Pancreas (tissue), 10 donors: Measurements from ENCODE around the gene UQCRHL. TPM values are rescaled to one million over a fixed set of nuclear protein-coding genes. Genes with fewer than 3 reads are reported as not detected.

Experiments used
- ATAC-seq, 4 donors: fragments of 200-7000 bp; cut with Tn5 transposase; one replicate each; pipeline versions ENCODE4 v1.8.0 to v1.9.1; 2020; ENCODE audit warnings: mild to moderate bottlenecking in 4 of 4, moderate library complexity in 4 of 4
- DNase-seq, 6 donors: peaks; one replicate each; pipeline ENCODE4 v3.0.0-alpha.2; 2020
- FAIRE-seq: peaks from 2 replicates; lab custom pipeline; 2012; peaks lifted over from hg19 to GRCh38; lab: Jason Lieb, UNC
- H3K27ac ChIP-seq, 4 donors: fragments of 200-600 bp; sonication (generic); 1 replicate in 3 of 4; 2 replicates in 1 of 4; pipeline versions ENCODE4 v1.5.0 to v1.8.0; 2020
- H3K27me3 ChIP-seq, 4 donors: fragments of 200-600 bp; one replicate each; pipeline ENCODE4 v1.8.0; 2021
- H3K36me3 ChIP-seq, 3 donors: fragments of 200-600 bp; sonication (generic) in 1 of 3; one replicate each; pipeline versions ENCODE4 v1.5.0 to v1.8.0; 2020 to 2021
- H3K4me1 ChIP-seq, 3 donors: fragments of 200-600 bp; one replicate each; pipeline ENCODE4 v1.8.0; 2021
- H3K4me3 ChIP-seq, 4 donors: fragments of 200-600 bp; sonication (generic) in 2 of 4; one replicate each; pipeline versions ENCODE4 v1.5.0 to v1.8.0; 2020 to 2021
- H3K9me3 ChIP-seq, 4 donors: fragments of 200-600 bp; one replicate each; pipeline ENCODE4 v1.8.0; 2021
- CTCF ChIP-seq, 4 donors: fragments of 200-600 bp; sonication (generic) in 3 of 4; IDR thresholded peaks; one replicate each; pipeline versions ENCODE4 v1.5.0 to v1.8.0; 2021; ENCODE audit warnings: antibody characterized with exemption in 4 of 4
- WGBS, 2 donors: extraction: QIAGEN DNeasy Blood & Tissue Kit; methylation state at CpG; one replicate each; pipeline ENCODE4 v1.1.7; 2013; 5-methylcytosine and 5-hydroxymethylcytosine counted together
- intact Hi-C, 3 donors: fragments of 100-400 bp; cut with DNase I; formaldehyde crosslinking; loops; one replicate each; pipeline versions ENCODE4 v1.11.1 to v1.14.2; 2022
- polyA plus RNA-seq, 2 donors: library from polyadenylated mRNA; stranded (reverse); fragments of 200-250 nt; gene quantifications; one replicate each; pipeline ENCODE4 v1.2.3, GENCODE V29; 2013
- total RNA-seq, 6 donors: library from RNA; stranded (reverse); fragmentation: NEBNext Ultra II Directional in 4 of 6; extraction: Animal tissue kit (Norgen Biotek cat#: 25700) in 4 of 6; gene quantifications; one replicate each; pipeline versions ENCODE4 v1.2.1 to v1.2.4, GENCODE V29; 2021 to 2023
- donor health status: healthy with polysubstance abuse.
- donor health status: DM: no; HTN: no; CAD: no; lungs with moderate emphysema.
- donor health status: DM: no; HTN: no; CAD: no.
- donor health status: control.
- donor health status: control.
- donor health status: Bipolar disorder and iron deficiency.
- donor health status: DM: yes; HTN: yes; CAD: no.
- donor health status: DM: no; HTN: no; CAD: no.
- donor health status: DM: no; HTN: no; CAD: no.
- donor health status: DM: yes; HTN: yes; CAD: no.

UQCRHL gene
- total and polyA plus RNA-seq, 8 donors: 0.35 to 1.5 (median 0.67) TPM

GRCh38 chr1:15768388-15768787 lies 39.1 kb downstream of the UQCRHL start:
- TF ChIP-seq CTCF (IDR thresholded peaks at IDR 0.05): no peak
- intact Hi-C loops: no loop called here

GRCh38 chr1:15767941-15768340 lies 39.5 kb downstream of the UQCRHL start:
- no peak for TF ChIP-seq CTCF (IDR thresholded peaks at IDR 0.05)
- Histone ChIP-seq H3K4me3 (no peak overlapping the region), H3K36me3 (peaks cover 0 to 24% (median 6%) of the 10 kb centered on the region in 3 donors), H3K9me3 (no peaks in the 10 kb centered on the region), H3K4me1 (peaks cover 4 to 7% (median 6%) of the 10 kb centered on the region in 3 donors), H3K27ac (no peak overlapping the region), H3K27me3 (no peaks in the 10 kb centered on the region)
- FAIRE-seq: no peak
- intact Hi-C loops: no loop called here
- no peak for DNase-seq
- 84 to 96% methylated on average over 5 of the region's 5 CpGs for WGBS, 2 donors
- no peak for ATAC-seq

More at GRCh38 chr1:15768388-15768787, 39.1 kb downstream of the UQCRHL start:
- Histone ChIP-seq H3K27ac (no peak overlapping the region), H3K36me3 (peaks cover 0 to 24% (median 6%) of the 10 kb centered on the region in 3 donors), H3K4me3 (no peak overlapping the region), H3K9me3 (no peaks in the 10 kb centered on the region), H3K4me1 (peaks cover 4 to 7% (median 6%) of the 10 kb centered on the region in 3 donors), H3K27me3 (no peaks in the 10 kb centered on the region)
- 96 to 98% methylated on average over 7 of the region's 7 CpGs for WGBS, 2 donors
- FAIRE-seq (no peak), DNase-seq (no peak), ATAC-seq (no peak)

GRCh38 chr1:15765495-15766194 lies 41.8 kb downstream of the UQCRHL start:
- no peaks in the 10 kb centered on the region for H3K27me3 ChIP-seq
- H3K4me3 ChIP-seq: peak overlapping the region in 3 of 4 donors; percentile 19 to 41 (median 31)
- H3K36me3 ChIP-seq: peaks cover 0 to 10% (median 0%) of the 10 kb centered on the region in 3 donors
- peak in 3 of 4 donors; percentile 7 to 29 (median 20) for ATAC-seq
- 51 to 60% methylated on average over 19 to 20 of the region's 20 CpGs for WGBS, 2 donors
- no peak for FAIRE-seq
- intact Hi-C loops: no loop called here
- H3K9me3 ChIP-seq: no peaks in the 10 kb centered on the region
- H3K27ac ChIP-seq: peak overlapping the region in 1 of 4 donors; percentile 74
- DNase-seq: peak in 2 of 6 donors; percentile 35 to 77
- no peak for TF ChIP-seq CTCF (IDR thresholded peaks at IDR 0.05)
- peaks cover 4 to 7% (median 6%) of the 10 kb centered on the region in 3 donors for H3K4me1 ChIP-seq

- intact Hi-C loops: no loop called here
- peak overlapping the region; percentile 36 to 74 (median 60) for H3K27ac ChIP-seq
- peaks cover 0 to 4% (median 0%) of the 10 kb centered on the region in 3 donors for H3K36me3 ChIP-seq
- 31 to 52% methylated on average over 15 of the region's 15 CpGs for WGBS, 2 donors
- peak in 3 of 4 donors; percentile 13 to 18 (median 17) for ATAC-seq
- no peaks in the 10 kb centered on the region for H3K9me3 ChIP-seq
- DNase-seq: peak in 3 of 6 donors; percentile 26 to 80 (median 60)
- peak overlapping the region in 3 of 4 donors; percentile 19 to 41 (median 31) for H3K4me3 ChIP-seq
- peaks cover 4 to 7% (median 6%) of the 10 kb centered on the region in 3 donors for H3K4me1 ChIP-seq
- no peak for TF ChIP-seq CTCF (IDR thresholded peaks at IDR 0.05)
- no peaks in the 10 kb centered on the region for H3K27me3 ChIP-seq
- FAIRE-seq: no peak
Observed at GRCh38 chr1:15764890-15765289, 42.6 kb downstream of the UQCRHL start.
